K562 (cell line): ENCODE results near the gene C16orf92. TPM values are rescaled to one million over a fixed set of nuclear protein-coding genes. Genes with fewer than 3 reads are reported as not detected.

Source experiments
- ATAC-seq: fragments of 200-7000 bp; cut with Tn5 transposase; 3 replicates; pipeline ENCODE4 v1.9.1; 2020; ENCODE audit warnings: moderate library complexity
- BruUV-seq: library from RNA; stranded (reverse); fragments of 400-500 nt; replicated peaks from 2 replicates; lab custom pipeline; 2021; lab: Mats Ljungman, UMichigan
- CTCF ChIA-PET: fragments of 300-600 bp; formaldehyde crosslinking; extraction: SDS; loops from one replicate; lab custom pipeline; 2021; ENCODE audit warnings: low intra/inter-chr PET ratio; lab: Yijun Ruan, JAX
- POLR2A ChIA-PET: fragments of 300-600, 350-650 bp; sonication (Branson Sonifier 250); formaldehyde crosslinking; extraction: SDS; loops from one replicate; lab custom pipeline; 2021; ENCODE audit warnings: antibody characterized with exemption, inconsistent platforms; lab: Yijun Ruan, JAX
- DNase-seq, 4 experiments: peaks; one replicate each; pipeline versions ENCODE4 v3.0.0 to v3.0.0-alpha.2; 2011 to 2018; ENCODE audit warnings: low spot score in 3 of 4, mixed read lengths in 3 of 4; ENCODE audit errors: extremely low read depth in 1 of 4
- FAIRE-seq: peaks from 2 replicates; lab custom pipeline; 2011; peaks lifted over from hg19 to GRCh38; lab: Jason Lieb, UNC
- H2AFZ ChIP-seq: 2 replicates; pipeline ENCODE4 v1.6.0; 2011; ENCODE audit warnings: low read depth, low read length, control low read depth, inconsistent platforms
- H3K27ac ChIP-seq: fragments of 200-600 bp; 3 replicates; pipeline ENCODE4 v1.8.0; 2011; ENCODE audit warnings: low read depth, mild to moderate bottlenecking, control low read depth, inconsistent platforms, low read length, moderate library complexity, mixed read lengths; ENCODE audit errors: extremely low read depth
- H3K27me3 ChIP-seq, 2 experiments: fragments of 300-600 bp in 1 of 2; 2 replicates in 1 of 2; 3 replicates in 1 of 2; pipeline versions ENCODE4 v1.6.0 to v1.8.0; 2011; ENCODE audit warnings: inconsistent platforms in 2 of 2, low read length in 2 of 2, mild to moderate bottlenecking in 1 of 2, mixed read lengths in 1 of 2, moderate library complexity in 1 of 2; ENCODE audit not compliant: control insufficient read depth in 2 of 2, insufficient read depth in 2 of 2
- H3K36me3 ChIP-seq: fragments of 300-600 bp; 3 replicates; pipeline ENCODE4 v1.8.0; 2011; ENCODE audit warnings: mild to moderate bottlenecking, low read length, inconsistent platforms; ENCODE audit not compliant: control insufficient read depth, insufficient read depth
- H3K4me1 ChIP-seq, 2 experiments: fragments of 200-600 bp in 1 of 2; replicated peaks in 1 of 2; 2 replicates in 1 of 2; 3 replicates in 1 of 2; pipeline versions ENCODE4 v1.5.1 to v1.8.0; 2011; ENCODE audit warnings: inconsistent platforms in 2 of 2, low read length in 2 of 2, mild to moderate bottlenecking in 1 of 2, mixed read lengths in 1 of 2, moderate library complexity in 1 of 2; ENCODE audit not compliant: control insufficient read depth in 2 of 2, insufficient read depth in 2 of 2
- H3K4me2 ChIP-seq: 2 replicates; pipeline ENCODE4 v1.6.1; 2011; ENCODE audit warnings: low read length, control low read depth, inconsistent platforms, mixed read lengths; ENCODE audit not compliant: insufficient read depth
- H3K4me3 ChIP-seq: fragments of 200-600 bp; sonication (generic), shearing (Covaris generic); 2 replicates; pipeline ENCODE4 v1.5.1; 2016; ENCODE audit warnings: control low read depth, inconsistent platforms
- H3K79me2 ChIP-seq: fragments of 200-600 bp; 3 replicates; pipeline ENCODE4 v1.8.0; 2011; ENCODE audit warnings: low read length, inconsistent platforms; ENCODE audit not compliant: control insufficient read depth, insufficient read depth
- H3K9ac ChIP-seq, 2 experiments: 2 replicates each; pipeline versions ENCODE4 v1.6.0 to v1.6.1; 2011; ENCODE audit warnings: low read depth in 2 of 2, low read length in 2 of 2, control low read depth in 1 of 2, inconsistent platforms in 1 of 2, mild to moderate bottlenecking in 1 of 2, mixed read lengths in 1 of 2; ENCODE audit not compliant: insufficient read depth in 1 of 2
- H3K9me1 ChIP-seq: one replicate; pipeline ENCODE4 v1.6.0; 2011; ENCODE audit warnings: inconsistent platforms, mild to moderate bottlenecking, low read length, moderate library complexity; ENCODE audit not compliant: control insufficient read depth, insufficient read depth
- H3K9me3 ChIP-seq: replicated peaks from 2 replicates; pipeline ENCODE4 v1.5.1; 2011; ENCODE audit warnings: low read depth, low read length, inconsistent platforms; ENCODE audit not compliant: control insufficient read depth, insufficient read depth
- H4K20me1 ChIP-seq: replicated peaks from 2 replicates; pipeline ENCODE4 v1.6.1; 2011; ENCODE audit warnings: low read length, inconsistent platforms, mixed read lengths; ENCODE audit not compliant: control insufficient read depth, insufficient read depth
- FOSL1 ChIP-seq: fragments of 200-800 bp; sonication (Bioruptor generic); conservative IDR thresholded peaks from 2 replicates; pipeline ENCODE4 v1.6.1; 2016; ENCODE audit warnings: missing genetic modification characterization, missing compliant biosample characterization
- ZNF121 ChIP-seq: sonication (generic); formaldehyde crosslinking; conservative IDR thresholded peaks from 2 replicates; pipeline ENCODE4 v1.8.0; 2022; ENCODE audit warnings: missing genetic modification reagents
- WGBS: fragments of 100-300 bp; shearing (Covaris generic); methylation state at CpG from one replicate; pipeline ENCODE4 v1.1.6; 2016; ENCODE audit warnings: low coverage, mixed read lengths; ENCODE audit not compliant: insufficient coverage; ENCODE audit errors: missing lambda C conversion rate; 5-methylcytosine and 5-hydroxymethylcytosine counted together
- in situ Hi-C: fragments of 300-500 bp; cut with MboI; formaldehyde crosslinking; loops from 4 replicates; pipeline ENCODE4 v1.15.0; 2018; ENCODE audit warnings: inconsistent platforms, mixed read lengths
- intact Hi-C: fragments of 100-400 bp; cut with micrococcal nuclease; formaldehyde crosslinking; loops from 2 replicates; pipeline ENCODE4 v1.14.2; 2022
- polyA plus RNA-seq, 8 experiments: library from polyadenylated mRNA; depleted of rRNA in 4 of 8; stranded (reverse) in 5 of 8; unstranded in 3 of 8; fragments of >200 nt; fragmentation: Nextera tagmentation in 2 of 8; fragmentation: Illumina TruSeq in 1 of 8; extraction: Ambion mirVana in 2 of 8; extraction: Trizol in 1 of 8; gene quantifications; 2 replicates each; pipeline versions ENCODE4 v1.2.1 to v1.2.3, GENCODE V29; 2011 to 2014; ENCODE audit warnings: inconsistent platforms in 1 of 8, missing spikeins in 1 of 8
- total RNA-seq, 7 experiments: library from RNA; depleted of rRNA in 6 of 7; stranded (reverse); fragments of >200 nt in 6 of 7; fragmentation: Illumina TruSeq in 2 of 7; extraction: Trizol in 2 of 7; gene quantifications; 2 replicates each; pipeline versions ENCODE4 v1.2.1 to v1.2.3, GENCODE V29; 2011 to 2021; ENCODE audit warnings: low replicate concordance in 1 of 7
- TF ChIP-seq, protein P1 (sequence below): fragments of 450-650 bp; IDR thresholded peaks from 2 replicates; pipeline ENCODE4 v1.6.1; 2018; ENCODE audit not compliant: partially characterized antibody

C16orf92 gene
- total and polyA plus RNA-seq, 9 of the 15 experiments (the other 6 are each of a cell fraction or from before 2014, with no cell fraction given): not detected

DNA sequence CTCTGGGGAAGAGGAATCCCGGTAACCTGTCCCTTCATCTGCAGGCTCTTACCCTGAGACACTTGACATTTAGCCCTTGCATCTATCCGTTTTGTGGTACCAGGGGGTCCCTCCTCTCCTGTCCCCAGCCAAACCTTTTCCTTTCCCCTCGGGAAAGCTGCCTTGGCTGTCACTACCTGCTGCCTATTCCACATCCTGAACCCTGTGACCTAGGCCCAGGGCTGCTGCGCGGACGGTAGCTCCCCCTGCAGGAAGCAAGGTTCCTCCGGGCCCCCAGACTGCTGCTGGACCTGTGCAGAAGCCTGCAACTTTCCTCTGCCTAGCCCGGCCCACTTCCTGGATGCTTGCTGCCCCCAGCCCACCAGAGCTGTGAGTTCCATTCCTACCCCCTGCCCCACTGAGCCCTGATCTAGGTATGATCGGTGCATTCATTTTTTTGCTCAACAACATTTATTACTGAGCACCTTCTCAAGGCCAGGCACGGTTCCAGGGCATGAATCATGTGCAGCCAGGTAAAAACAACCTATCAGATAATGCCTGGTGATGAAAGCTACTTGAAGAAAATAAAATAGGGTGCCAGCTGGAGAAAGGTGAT lies 32.1 kb downstream of the C16orf92 start (continued):
- TF ChIP-seq, protein P1, sequence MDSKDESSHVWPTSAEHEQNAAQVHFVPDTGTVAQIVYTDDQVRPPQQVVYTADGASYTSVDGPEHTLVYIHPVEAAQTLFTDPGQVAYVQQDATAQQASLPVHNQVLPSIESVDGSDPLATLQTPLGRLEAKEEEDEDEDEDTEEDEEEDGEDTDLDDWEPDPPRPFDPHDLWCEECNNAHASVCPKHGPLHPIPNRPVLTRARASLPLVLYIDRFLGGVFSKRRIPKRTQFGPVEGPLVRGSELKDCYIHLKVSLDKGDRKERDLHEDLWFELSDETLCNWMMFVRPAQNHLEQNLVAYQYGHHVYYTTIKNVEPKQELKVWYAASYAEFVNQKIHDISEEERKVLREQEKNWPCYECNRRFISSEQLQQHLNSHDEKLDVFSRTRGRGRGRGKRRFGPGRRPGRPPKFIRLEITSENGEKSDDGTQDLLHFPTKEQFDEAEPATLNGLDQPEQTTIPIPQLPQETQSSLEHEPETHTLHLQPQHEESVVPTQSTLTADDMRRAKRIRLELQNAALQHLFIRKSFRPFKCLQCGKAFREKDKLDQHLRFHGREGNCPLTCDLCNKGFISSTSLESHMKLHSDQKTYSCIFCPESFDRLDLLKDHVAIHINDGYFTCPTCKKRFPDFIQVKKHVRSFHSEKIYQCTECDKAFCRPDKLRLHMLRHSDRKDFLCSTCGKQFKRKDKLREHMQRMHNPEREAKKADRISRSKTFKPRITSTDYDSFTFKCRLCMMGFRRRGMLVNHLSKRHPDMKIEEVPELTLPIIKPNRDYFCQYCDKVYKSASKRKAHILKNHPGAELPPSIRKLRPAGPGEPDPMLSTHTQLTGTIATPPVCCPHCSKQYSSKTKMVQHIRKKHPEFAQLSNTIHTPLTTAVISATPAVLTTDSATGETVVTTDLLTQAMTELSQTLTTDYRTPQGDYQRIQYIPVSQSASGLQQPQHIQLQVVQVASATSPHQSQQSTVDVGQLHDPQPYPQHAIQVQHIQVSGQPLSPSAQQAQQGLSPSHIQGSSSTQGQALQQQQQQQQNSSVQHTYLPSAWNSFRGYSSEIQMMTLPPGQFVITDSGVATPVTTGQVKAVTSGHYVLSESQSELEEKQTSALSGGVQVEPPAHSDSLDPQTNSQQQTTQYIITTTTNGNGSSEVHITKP: no peak
- TF ChIP-seq, all 486 proteins: peak for 22

DNA sequence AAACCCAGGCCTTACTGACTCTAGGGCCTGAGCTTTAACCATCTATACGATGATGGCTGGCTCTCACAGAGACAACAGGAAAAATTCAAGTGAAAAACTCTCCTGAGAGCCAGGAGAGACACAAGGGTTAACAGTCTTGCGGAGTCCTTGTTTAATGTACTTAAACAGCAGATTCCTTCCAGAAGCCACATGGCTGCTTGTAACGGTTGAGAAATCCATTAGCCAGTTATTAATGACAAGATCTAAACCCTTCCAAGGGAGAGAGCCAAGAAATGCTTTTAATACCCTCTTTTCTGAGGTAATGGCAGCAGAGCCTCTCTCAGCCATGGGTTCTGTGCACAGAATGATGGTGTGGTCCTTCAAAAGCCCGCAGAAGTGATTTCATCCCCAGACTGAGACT lies 37.3 kb downstream of the C16orf92 start:
- Histone ChIP-seq H4K20me1 (no peaks in the 10 kb centered on the region), H3K9me3 (no peaks in the 10 kb centered on the region), H3K4me1 (peaks cover 17 to 28% of the 10 kb centered on the region in 2 experiments), H3K79me2 (peaks cover 22% of the 10 kb centered on the region), H3K27me3 (no peaks in the 10 kb centered on the region), H3K36me3 (0 out of 3 replicates have a peak, but pooled peaks cover 2% of the 10 kb centered on the region), H3K4me2 (no peak overlapping the region), H2AFZ (no peak overlapping the region), H3K9me1 (no peaks in the 10 kb centered on the region), H3K4me3 (no peak overlapping the region), H3K27ac (no peak overlapping the region), H3K9ac (peak overlapping the region in 1 of 2 experiments; percentile 89; a peak in 1 of 4 replicates)
- ChIA-PET POLR2A (interaction anchor here (0.6 to 1.4 kb wide), 2 partner anchors 31 to 33 kb away, joined by 3 to 4 read pairs; partner anchors contain the start of gene TBX6), CTCF (no interaction called here)
- ATAC-seq (no peak), FAIRE-seq (no peak), DNase-seq (no peak)
- in situ Hi-C loops: no loop called here
- no TSS peak for BruUV-seq
- no peak for TF ChIP-seq ZNF121
- no peak for TF ChIP-seq FOSL1 (tag)
- 60% methylated on average over 4 of the region's 4 CpGs for WGBS
- intact Hi-C loops: loop anchor here (10.0 kb wide), 2 partner anchors 314 to 594 kb away; partner anchors contain the start of genes FBRS, MYL11, PRR14 and TBC1D10B
